GM12878 (cell line): ENCODE data around the gene TOX2. TPM values are rescaled to one million over a fixed set of nuclear protein-coding genes. Genes with fewer than 3 reads are reported as not detected.

Experiments
- ATAC-seq: fragments of 200-7000 bp; cut with Tn5 transposase; 3 replicates; pipeline ENCODE4 v1.9.1; 2020; ENCODE audit warnings: mild to moderate bottlenecking, moderate library complexity
- BruUV-seq: library from RNA; stranded (reverse); fragments of 400-500 nt; replicated peaks from 2 replicates; lab custom pipeline; 2021; lab: Mats Ljungman, UMichigan
- CTCF ChIA-PET: fragments of 300-600 bp; sonication (Branson Sonifier 250); formaldehyde crosslinking; extraction: SDS; loops from one replicate; lab custom pipeline; 2021; ENCODE audit warnings: inconsistent platforms; lab: Yijun Ruan, JAX
- POLR2A ChIA-PET: fragments of 350-600 bp; formaldehyde crosslinking; extraction: SDS; loops from one replicate; lab custom pipeline; 2021; ENCODE audit warnings: inconsistent platforms; lab: Charles Lee
- RAD21 ChIA-PET: fragments of 300-600 bp; sonication (Branson Sonifier 250); formaldehyde crosslinking; loops from one replicate; lab custom pipeline; 2023; ENCODE audit warnings: antibody characterized with exemption; ENCODE audit not compliant: unreplicated experiment; lab: Charles Lee
- SMC1A ChIA-PET: fragments of 300-600 bp; sonication (Branson Sonifier 250); formaldehyde crosslinking; loops from one replicate; lab custom pipeline; 2023; ENCODE audit not compliant: unreplicated experiment, uncharacterized antibody; lab: Charles Lee
- DNase-seq: peaks from one replicate; pipeline ENCODE4 v3.0.0-alpha.2; 2011; ENCODE audit warnings: low read depth, low spot score
- FAIRE-seq: peaks from 3 replicates; lab custom pipeline; 2011; peaks lifted over from hg19 to GRCh38; lab: Jason Lieb, UNC
- H2AFZ ChIP-seq: 2 replicates; pipeline ENCODE4 v1.6.0; 2011; ENCODE audit warnings: low read depth, low read length, control low read depth; ENCODE audit not compliant: control insufficient read depth
- H3K27ac ChIP-seq: 2 replicates; pipeline ENCODE4 v1.5.1; 2011; ENCODE audit warnings: control low read depth; ENCODE audit not compliant: control insufficient read depth, insufficient read depth
- H3K27me3 ChIP-seq, 2 experiments: replicated peaks in 1 of 2; 2 replicates each; pipeline versions ENCODE4 v1.6.0 to v1.6.1; 2011; ENCODE audit warnings: low read length in 1 of 2; ENCODE audit not compliant: control insufficient read depth in 2 of 2, insufficient read depth in 2 of 2
- H3K36me3 ChIP-seq, 2 experiments: 2 replicates each; pipeline ENCODE4 v1.5.1; 2011; ENCODE audit warnings: low read length in 1 of 2; ENCODE audit not compliant: control insufficient read depth in 2 of 2, insufficient read depth in 2 of 2
- H3K4me1 ChIP-seq: 2 replicates; pipeline ENCODE4 v1.6.1; 2011; ENCODE audit warnings: mild to moderate bottlenecking, low read length, moderate library complexity, mixed read lengths; ENCODE audit not compliant: control insufficient read depth, insufficient read depth
- H3K4me2 ChIP-seq: 2 replicates; pipeline ENCODE4 v1.6.0; 2011; ENCODE audit warnings: control low read depth; ENCODE audit not compliant: control insufficient read depth, insufficient read depth
- H3K4me3 ChIP-seq: fragments of 200-600 bp; sonication (generic); 2 replicates; pipeline ENCODE4 v1.5.1; 2016
- H3K79me2 ChIP-seq: 2 replicates; pipeline ENCODE4 v1.6.0; 2011; ENCODE audit warnings: low read length; ENCODE audit not compliant: control insufficient read depth, insufficient read depth
- H3K9ac ChIP-seq: 2 replicates; pipeline ENCODE4 v1.8.0; 2011; ENCODE audit warnings: low read length, control low read depth, mixed read lengths; ENCODE audit not compliant: control insufficient read depth, insufficient read depth
- H3K9me3 ChIP-seq: replicated peaks from 3 replicates; pipeline ENCODE4 v1.5.1; 2011; ENCODE audit warnings: mild to moderate bottlenecking, low read length; ENCODE audit not compliant: control insufficient read depth, insufficient read depth
- H4K20me1 ChIP-seq: 2 replicates; pipeline ENCODE4 v1.6.0; 2011; ENCODE audit not compliant: control insufficient read depth, insufficient read depth
- CREM ChIP-seq: IDR thresholded peaks from 2 replicates; pipeline ENCODE4 v1.6.1; 2014; ENCODE audit warnings: antibody characterized with exemption, low read depth
- EED ChIP-seq: sonication (generic); IDR thresholded peaks from 2 replicates; pipeline ENCODE4 v1.6.1; 2016; ENCODE audit warnings: antibody characterized with exemption, low read depth
- FOXK2 ChIP-seq: fragments of 450-650 bp; IDR thresholded peaks from 2 replicates; pipeline ENCODE4 v1.6.1; 2017; ENCODE audit warnings: mild to moderate bottlenecking, moderate library complexity
- NBN ChIP-seq: fragments of 450-650 bp; IDR thresholded peaks from 2 replicates; pipeline ENCODE4 v1.6.1; 2016
- POU2F2 ChIP-seq: IDR thresholded peaks from 3 replicates; pipeline ENCODE4 v1.6.1; 2011; ENCODE audit warnings: low read depth, mild to moderate bottlenecking, low read length, borderline replicate concordance
- RAD21 ChIP-seq: IDR thresholded peaks from 2 replicates; pipeline ENCODE4 v1.6.1; 2011; ENCODE audit warnings: mild to moderate bottlenecking, low read depth, low read length, moderate library complexity; ENCODE audit not compliant: insufficient read depth
- RUNX3 ChIP-seq: IDR thresholded peaks from 2 replicates; pipeline ENCODE4 v1.6.1; 2012; ENCODE audit warnings: low read length, inconsistent platforms
- SMC3 ChIP-seq: IDR thresholded peaks from 2 replicates; pipeline ENCODE4 v1.6.1; 2011; ENCODE audit warnings: low read length, improper control_type of control experiment, borderline replicate concordance
- SPI1 ChIP-seq: IDR thresholded peaks from 2 replicates; pipeline ENCODE4 v1.6.1; 2011; ENCODE audit warnings: low read depth, mild to moderate bottlenecking, low read length, moderate library complexity, borderline replicate concordance; ENCODE audit not compliant: insufficient read depth
- ZNF384 ChIP-seq: IDR thresholded peaks from 2 replicates; pipeline ENCODE4 v1.6.1; 2012; ENCODE audit warnings: low read depth, mild to moderate bottlenecking, low read length, improper control_type of control experiment, borderline replicate concordance
- WGBS: methylation state at CpG from one replicate; pipeline ENCODE4 v1.1.6; 2016; ENCODE audit warnings: low lambda C conversion rate; ENCODE audit not compliant: insufficient replicate concordance, insufficient coverage; ENCODE audit errors: missing lambda C conversion rate; 5-methylcytosine and 5-hydroxymethylcytosine counted together
- in situ Hi-C: fragments of 300-500 bp; cut with MboI; formaldehyde crosslinking; loops from 9 replicates; pipeline ENCODE4 v1.14.3; 2018; ENCODE audit warnings: mixed read lengths
- intact Hi-C: fragments of 100-400 bp; cut with micrococcal nuclease; formaldehyde crosslinking; loops from one replicate; pipeline ENCODE4 v1.14.2; 2022; ENCODE audit not compliant: unreplicated experiment
- polyA plus RNA-seq, 11 experiments: library from polyadenylated mRNA; depleted of rRNA in 4 of 11; unstranded in 6 of 11; stranded (reverse) in 5 of 11; fragments of >200 nt; fragmentation: Nextera tagmentation in 4 of 11; fragmentation: Illumina TruSeq in 1 of 11; extraction: Ambion mirVana in 4 of 11; extraction: Trizol in 1 of 11; gene quantifications; 1 replicate in 1 of 11; 2 replicates in 10 of 11; pipeline versions ENCODE4 v1.2.1 to v1.2.3, GENCODE V29; 2011 to 2016; ENCODE audit warnings: inconsistent platforms in 2 of 11, missing spikeins in 2 of 11, low read depth in 1 of 11
- total RNA-seq, 4 experiments: library from RNA; depleted of rRNA in 3 of 4; stranded (reverse); fragments of >200 nt in 3 of 4; fragmentation: Illumina TruSeq in 1 of 4; extraction: Trizol in 1 of 4; gene quantifications; 2 replicates each; pipeline versions ENCODE4 v1.2.1 to v1.2.3, GENCODE V29; 2013 to 2021
- TF ChIP-seq, protein P1 (sequence below): IDR thresholded peaks from 2 replicates; pipeline ENCODE4 v1.6.1; 2012; ENCODE audit warnings: low read depth, low read length, improper control_type of control experiment
- TF ChIP-seq, protein P2 (sequence below), 3 experiments: IDR thresholded peaks in 2 of 3; conservative IDR thresholded peaks in 1 of 3; 2 replicates each; pipeline ENCODE4 v1.5.1; 2011; ENCODE audit warnings: low read depth in 3 of 3, low read length in 3 of 3, mild to moderate bottlenecking in 3 of 3, control low read depth in 2 of 3, moderate library complexity in 2 of 3, inconsistent platforms in 1 of 3, mixed read lengths in 1 of 3; ENCODE audit not compliant: control insufficient read depth in 2 of 3, insufficient read depth in 1 of 3; ENCODE audit errors: extremely low read depth in 1 of 3
- TF ChIP-seq, protein P3 (sequence below): fragments of 450-650 bp; IDR thresholded peaks from 2 replicates; pipeline ENCODE4 v1.6.1; 2016; ENCODE audit warnings: mild to moderate bottlenecking
- TF ChIP-seq, protein P4 (sequence below): fragments of 450-650 bp; IDR thresholded peaks from 2 replicates; pipeline ENCODE4 v1.6.1; 2016; ENCODE audit warnings: mild to moderate bottlenecking
- TF ChIP-seq, protein P5 (sequence below): fragments of 450-650 bp; IDR thresholded peaks from 2 replicates; pipeline ENCODE4 v1.6.1; 2017; ENCODE audit warnings: mild to moderate bottlenecking

The TOX2 gene
- total and polyA plus RNA-seq, 10 of the 15 experiments (the other 5 are each of a cell fraction or from before 2014, with no cell fraction given) = 2.6 to 40.5 (median 7.9) TPM

DNA sequence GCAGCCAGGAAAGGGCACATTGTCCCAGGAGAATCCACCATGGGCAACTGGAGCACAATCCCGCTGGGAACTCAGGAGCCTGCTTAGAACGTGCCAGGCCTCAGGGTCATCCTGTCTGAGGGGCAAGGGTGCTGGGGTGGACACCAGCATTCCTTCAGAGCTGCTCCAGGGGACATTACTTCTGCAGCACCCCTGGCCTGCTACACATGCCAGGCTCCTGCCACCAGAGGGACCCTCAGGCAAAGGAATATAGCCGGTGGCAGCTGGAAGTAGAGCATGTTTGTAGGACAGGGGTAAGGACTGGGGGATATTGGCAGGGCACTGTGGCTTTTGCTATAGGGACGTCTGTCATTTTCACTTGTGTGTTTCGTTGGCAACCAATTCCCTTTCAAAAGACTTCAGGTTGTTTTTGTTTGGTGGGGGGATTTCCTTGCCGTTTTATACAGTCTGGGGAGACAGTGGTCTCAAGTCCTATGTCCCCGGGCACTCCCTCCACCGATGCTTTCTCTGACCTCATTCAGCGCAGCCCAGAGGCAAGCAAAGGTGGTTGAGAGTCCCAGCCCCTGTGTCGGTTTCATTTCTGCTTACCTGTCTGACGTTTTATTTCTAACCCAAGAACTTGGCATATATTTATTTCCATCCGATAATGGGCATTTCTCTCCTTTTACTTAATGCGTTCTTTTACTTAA, 141.5 kb downstream of the TOX2 start:
- no TSS peak for BruUV-seq
- DNase-seq = no peak
- Histone ChIP-seq H3K27me3 (no peaks in the 10 kb centered on the region), H3K4me2 (no peak overlapping the region), H3K79me2 (no peaks in the 10 kb centered on the region), H3K27ac (no peak overlapping the region), H3K4me3 (no peak overlapping the region), H4K20me1 (no peaks in the 10 kb centered on the region), H3K9me3 (no peaks in the 10 kb centered on the region; the same call in 2 of the 3 replicates), H3K9ac (no peak overlapping the region), H2AFZ (no peak overlapping the region), H3K4me1 (no peaks in the 10 kb centered on the region), H3K36me3 (peaks cover 0 to 3% of the 10 kb centered on the region in 2 experiments; a peak in 2 of 4 replicates)
- 71% methylated on average over 13 of the region's 13 CpGs for WGBS
- ChIA-PET CTCF (interaction anchor here (0.6 to 1.8 kb wide), 10 partner anchors 16 to 607 kb away, joined by 3 to 7 read pairs (median 4); no protein-coding TSS in a partner anchor), POLR2A (no interaction called here), SMC1A (interaction anchor here (1.2 to 4.5 kb wide), 8 partner anchors 8 to 305 kb away, joined by 3 to 34 read pairs (median 6); no protein-coding TSS in a partner anchor), RAD21 (interaction anchor here (0.7 to 3.0 kb wide), 6 partner anchors 18 to 306 kb away, joined by 3 to 11 read pairs (median 6); no protein-coding TSS in a partner anchor)
- peak; percentile 93 for ATAC-seq
- FAIRE-seq = no peak
- intact Hi-C loops (loop anchor here (1.0 kb wide), 1 partner anchor 24 kb away; no protein-coding TSS in a partner anchor), in situ Hi-C loops (no loop called here)
- TF ChIP-seq RAD21 (peak; percentile 72), ZNF384 (no peak), NBN (no peak), RUNX3 (peak; percentile 17; the same call in 1 of the 2 replicates), CREM (no peak), SMC3 (peak; percentile 50; the same call in 1 of the 2 replicates), FOXK2 (no peak), POU2F2 (no peak), SPI1 (peak; percentile 31; the same call in 1 of the 2 replicates), EED (0 out of 2 replicates have a peak, but pooled peaks have one; percentile 23)
- TF ChIP-seq, protein P1, sequence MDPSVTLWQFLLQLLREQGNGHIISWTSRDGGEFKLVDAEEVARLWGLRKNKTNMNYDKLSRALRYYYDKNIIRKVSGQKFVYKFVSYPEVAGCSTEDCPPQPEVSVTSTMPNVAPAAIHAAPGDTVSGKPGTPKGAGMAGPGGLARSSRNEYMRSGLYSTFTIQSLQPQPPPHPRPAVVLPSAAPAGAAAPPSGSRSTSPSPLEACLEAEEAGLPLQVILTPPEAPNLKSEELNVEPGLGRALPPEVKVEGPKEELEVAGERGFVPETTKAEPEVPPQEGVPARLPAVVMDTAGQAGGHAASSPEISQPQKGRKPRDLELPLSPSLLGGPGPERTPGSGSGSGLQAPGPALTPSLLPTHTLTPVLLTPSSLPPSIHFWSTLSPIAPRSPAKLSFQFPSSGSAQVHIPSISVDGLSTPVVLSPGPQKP = no peak
- TF ChIP-seq, protein P2, sequence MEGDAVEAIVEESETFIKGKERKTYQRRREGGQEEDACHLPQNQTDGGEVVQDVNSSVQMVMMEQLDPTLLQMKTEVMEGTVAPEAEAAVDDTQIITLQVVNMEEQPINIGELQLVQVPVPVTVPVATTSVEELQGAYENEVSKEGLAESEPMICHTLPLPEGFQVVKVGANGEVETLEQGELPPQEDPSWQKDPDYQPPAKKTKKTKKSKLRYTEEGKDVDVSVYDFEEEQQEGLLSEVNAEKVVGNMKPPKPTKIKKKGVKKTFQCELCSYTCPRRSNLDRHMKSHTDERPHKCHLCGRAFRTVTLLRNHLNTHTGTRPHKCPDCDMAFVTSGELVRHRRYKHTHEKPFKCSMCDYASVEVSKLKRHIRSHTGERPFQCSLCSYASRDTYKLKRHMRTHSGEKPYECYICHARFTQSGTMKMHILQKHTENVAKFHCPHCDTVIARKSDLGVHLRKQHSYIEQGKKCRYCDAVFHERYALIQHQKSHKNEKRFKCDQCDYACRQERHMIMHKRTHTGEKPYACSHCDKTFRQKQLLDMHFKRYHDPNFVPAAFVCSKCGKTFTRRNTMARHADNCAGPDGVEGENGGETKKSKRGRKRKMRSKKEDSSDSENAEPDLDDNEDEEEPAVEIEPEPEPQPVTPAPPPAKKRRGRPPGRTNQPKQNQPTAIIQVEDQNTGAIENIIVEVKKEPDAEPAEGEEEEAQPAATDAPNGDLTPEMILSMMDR (IDR thresholded peaks at IDR 0.05 in 2 of 3, conservative IDR thresholded peaks at IDR 0.05 in 1 of 3; ENCODE audit: control insufficient read depth in 2 of 3, extremely low read depth in 1 of 3, insufficient read depth in 1 of 3, low read depth in 3 of 3, low read length in 3 of 3) = peak; percentile 38 to 53 (median 47); a peak in 4 of 6 replicates
- TF ChIP-seq, protein P3, sequence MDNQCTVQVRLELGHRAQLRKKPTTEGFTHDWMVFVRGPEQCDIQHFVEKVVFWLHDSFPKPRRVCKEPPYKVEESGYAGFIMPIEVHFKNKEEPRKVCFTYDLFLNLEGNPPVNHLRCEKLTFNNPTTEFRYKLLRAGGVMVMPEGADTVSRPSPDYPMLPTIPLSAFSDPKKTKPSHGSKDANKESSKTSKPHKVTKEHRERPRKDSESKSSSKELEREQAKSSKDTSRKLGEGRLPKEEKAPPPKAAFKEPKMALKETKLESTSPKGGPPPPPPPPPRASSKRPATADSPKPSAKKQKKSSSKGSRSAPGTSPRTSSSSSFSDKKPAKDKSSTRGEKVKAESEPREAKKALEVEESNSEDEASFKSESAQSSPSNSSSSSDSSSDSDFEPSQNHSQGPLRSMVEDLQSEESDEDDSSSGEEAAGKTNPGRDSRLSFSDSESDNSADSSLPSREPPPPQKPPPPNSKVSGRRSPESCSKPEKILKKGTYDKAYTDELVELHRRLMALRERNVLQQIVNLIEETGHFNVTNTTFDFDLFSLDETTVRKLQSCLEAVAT = no peak
- TF ChIP-seq, protein P4, sequence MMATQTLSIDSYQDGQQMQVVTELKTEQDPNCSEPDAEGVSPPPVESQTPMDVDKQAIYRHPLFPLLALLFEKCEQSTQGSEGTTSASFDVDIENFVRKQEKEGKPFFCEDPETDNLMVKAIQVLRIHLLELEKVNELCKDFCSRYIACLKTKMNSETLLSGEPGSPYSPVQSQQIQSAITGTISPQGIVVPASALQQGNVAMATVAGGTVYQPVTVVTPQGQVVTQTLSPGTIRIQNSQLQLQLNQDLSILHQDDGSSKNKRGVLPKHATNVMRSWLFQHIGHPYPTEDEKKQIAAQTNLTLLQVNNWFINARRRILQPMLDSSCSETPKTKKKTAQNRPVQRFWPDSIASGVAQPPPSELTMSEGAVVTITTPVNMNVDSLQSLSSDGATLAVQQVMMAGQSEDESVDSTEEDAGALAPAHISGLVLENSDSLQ = peak; percentile 32; the same call in 1 of the 2 replicates
- TF ChIP-seq, protein P5, sequence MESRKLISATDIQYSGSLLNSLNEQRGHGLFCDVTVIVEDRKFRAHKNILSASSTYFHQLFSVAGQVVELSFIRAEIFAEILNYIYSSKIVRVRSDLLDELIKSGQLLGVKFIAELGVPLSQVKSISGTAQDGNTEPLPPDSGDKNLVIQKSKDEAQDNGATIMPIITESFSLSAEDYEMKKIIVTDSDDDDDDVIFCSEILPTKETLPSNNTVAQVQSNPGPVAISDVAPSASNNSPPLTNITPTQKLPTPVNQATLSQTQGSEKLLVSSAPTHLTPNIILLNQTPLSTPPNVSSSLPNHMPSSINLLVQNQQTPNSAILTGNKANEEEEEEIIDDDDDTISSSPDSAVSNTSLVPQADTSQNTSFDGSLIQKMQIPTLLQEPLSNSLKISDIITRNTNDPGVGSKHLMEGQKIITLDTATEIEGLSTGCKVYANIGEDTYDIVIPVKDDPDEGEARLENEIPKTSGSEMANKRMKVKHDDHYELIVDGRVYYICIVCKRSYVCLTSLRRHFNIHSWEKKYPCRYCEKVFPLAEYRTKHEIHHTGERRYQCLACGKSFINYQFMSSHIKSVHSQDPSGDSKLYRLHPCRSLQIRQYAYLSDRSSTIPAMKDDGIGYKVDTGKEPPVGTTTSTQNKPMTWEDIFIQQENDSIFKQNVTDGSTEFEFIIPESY = no peak
